ENCODE data around the gene GLRA1. TPM values are rescaled to one million over a fixed set of nuclear protein-coding genes. Genes with fewer than 3 reads are reported as not detected.

The GLRA1 gene
- total RNA-seq, 2 donors from 2014 or later: not detected

- no peaks in the 10 kb centered on the region for H3K36me3 ChIP-seq
- H3K27ac ChIP-seq: no peak overlapping the region
- H3K4me3 ChIP-seq: no peak overlapping the region
- WGBS: 40% methylated on average over 3 of the region's 3 CpGs
- peaks cover 7% of the 10 kb centered on the region for H3K4me1 ChIP-seq (replicated peaks)
- intact Hi-C loops (cut with DNase I): no loop called here
- no peak for DNase-seq (ENCODE audit: low spot score)
- no peaks in the 10 kb centered on the region for H3K27me3 ChIP-seq (replicated peaks; ENCODE audit: insufficient read depth)
- TF ChIP-seq POLR2AphosphoS5 (IDR thresholded peaks at IDR 0.05): no peak
- no peak for TF ChIP-seq POLR2A (IDR thresholded peaks at IDR 0.05)
- no peaks in the 10 kb centered on the region for H3K9me3 ChIP-seq
These were observed 149.5 kb downstream of the GLRA1 start for GRCh38 chr5:151775025-151775606.

- Histone ChIP-seq H3K9me3 (no peaks in the 10 kb centered on the region), H3K36me3 (no peaks in the 10 kb centered on the region), H3K27ac (no peak overlapping the region), H3K27me3 (replicated peaks; ENCODE audit: insufficient read depth) (no peaks in the 10 kb centered on the region), H3K4me1 (replicated peaks) (peaks cover 7% of the 10 kb centered on the region), H3K4me3 (no peak overlapping the region)
- no peak for DNase-seq (ENCODE audit: low spot score)
- intact Hi-C loops (cut with DNase I): no loop called here
- 2% methylated on average over 3 of the region's 3 CpGs for WGBS
- TF ChIP-seq POLR2A (IDR thresholded peaks at IDR 0.05): no peak
- TF ChIP-seq CTCF (IDR thresholded peaks at IDR 0.05): no peak
- no peak for TF ChIP-seq POLR2AphosphoS5 (IDR thresholded peaks at IDR 0.05)
These were observed 150.7 kb downstream of the GLRA1 start for GRCh38 chr5:151773951-151774350.

- intact Hi-C loops (cut with DNase I): no loop called here
- TF ChIP-seq POLR2A (IDR thresholded peaks at IDR 0.05): no peak
- TF ChIP-seq CTCF (IDR thresholded peaks at IDR 0.05): no peak
- no peak for TF ChIP-seq POLR2AphosphoS5 (IDR thresholded peaks at IDR 0.05)
- Histone ChIP-seq H3K4me1 (replicated peaks) (peaks cover 7% of the 10 kb centered on the region), H3K27ac (peak overlapping the region; percentile 80 to 88), H3K36me3 (no peaks in the 10 kb centered on the region), H3K9me3 (no peaks in the 10 kb centered on the region), H3K4me3 (peak overlapping the region; percentile 74 to 76), H3K27me3 (replicated peaks; ENCODE audit: insufficient read depth) (no peaks in the 10 kb centered on the region)
- 2% methylated on average over 18 of the region's 18 CpGs for WGBS
- no peak for DNase-seq (ENCODE audit: low spot score)
These were observed 151.6 kb downstream of the GLRA1 start for GRCh38 chr5:151772846-151773561.

Small RNA genes lying within 50 kb of the gene (small RNA-seq; reads per million reads assigned to genes)
- gene RNA5SP198: 0 reads per million in 2 donors

Other genes with a start within 250 kb of the GLRA1 start
- 1,000 to 10,000 TPM in 1 of 2 donors, 100 to 1,000 TPM in 1; 101 to 2,249 TPM for gene SPARC, start 237.9 kb downstream of the GLRA1 start, total RNA-seq
- 100 to 1,000 TPM in 1 of 2 donors, 10 to 100 TPM in 1; 97.8 to 163 TPM for gene ATOX1, start 166.2 kb downstream of the GLRA1 start, total RNA-seq
- 100 to 1,000 TPM in 1 of 2 donors, 10 to 100 TPM in 1; 98.4 to 119 TPM for gene G3BP1, start 152.9 kb downstream of the GLRA1 start, total RNA-seq

Measured in prostate gland (tissue), 2 donors.